IMR-90 (cell line): ENCODE data around the gene CCDC142. TPM values are rescaled to one million over a fixed set of nuclear protein-coding genes. Genes with fewer than 3 reads are reported as not detected.

ENCODE experiments used
- ATAC-seq: fragments of 200-7000 bp; cut with Tn5 transposase; 2 replicates; pipeline ENCODE4 v1.9.1; 2020; ENCODE audit warnings: low read depth, mild to moderate bottlenecking, moderate library complexity
- BruUV-seq: library from RNA; stranded (reverse); fragments of 400-500 nt; replicated peaks from 2 replicates; lab custom pipeline; 2021; lab: Mats Ljungman, UMichigan
- CTCF ChIA-PET: fragments of 300-600 bp; formaldehyde crosslinking; extraction: SDS; loops from one replicate; lab custom pipeline; 2021; ENCODE audit warnings: antibody characterized with exemption; lab: Yijun Ruan, JAX
- POLR2A ChIA-PET: fragments of 300-600 bp; sonication (Branson Sonifier 250); formaldehyde crosslinking; loops from one replicate; lab custom pipeline; 2022; ENCODE audit warnings: antibody characterized with exemption; ENCODE audit not compliant: unreplicated experiment; lab: Charles Lee
- DNase-seq: peaks from one replicate; pipeline ENCODE4 v3.0.0; 2013
- H2AFZ ChIP-seq: replicated peaks from 2 replicates; pipeline ENCODE3; 2013; ENCODE audit warnings: low read length, mild to moderate bottlenecking; ENCODE audit not compliant: poor library complexity
- H2AK5ac ChIP-seq: 2 replicates; pipeline ENCODE4 v1.6.1; 2013; ENCODE audit warnings: low read depth, low read length, inconsistent platforms
- H2AK9ac ChIP-seq: replicated peaks from 2 replicates; pipeline ENCODE3; 2013; ENCODE audit warnings: mild to moderate bottlenecking, low read depth, low read length, moderate library complexity; ENCODE audit not compliant: poor library complexity
- H2BK120ac ChIP-seq: 2 replicates; pipeline ENCODE4 v1.6.1; 2013; ENCODE audit warnings: low read depth, low read length, inconsistent platforms
- H2BK15ac ChIP-seq: 3 replicates; pipeline ENCODE4 v1.6.1; 2013; ENCODE audit warnings: low read depth, low read length, inconsistent platforms
- H2BK20ac ChIP-seq: 2 replicates; pipeline ENCODE4 v1.6.1; 2013; ENCODE audit warnings: low read depth, mild to moderate bottlenecking, inconsistent platforms, low read length, moderate library complexity
- H2BK5ac ChIP-seq: 2 replicates; pipeline ENCODE4 v1.6.1; 2013; ENCODE audit warnings: mild to moderate bottlenecking, low read depth, low read length, inconsistent platforms; ENCODE audit not compliant: poor library complexity, severe bottlenecking
- H3K14ac ChIP-seq: replicated peaks from 2 replicates; pipeline ENCODE4 v1.6.1; 2013; ENCODE audit warnings: low read depth, low read length, inconsistent platforms
- H3K18ac ChIP-seq: 2 replicates; pipeline ENCODE4 v1.6.1; 2013; ENCODE audit warnings: low read depth, low read length, control low read depth
- H3K23ac ChIP-seq: 2 replicates; pipeline ENCODE4 v1.6.1; 2013; ENCODE audit warnings: low read depth, low read length, inconsistent platforms
- H3K27ac ChIP-seq: 2 replicates; pipeline ENCODE4 v1.5.1; 2013; ENCODE audit warnings: mild to moderate bottlenecking, control low read depth, low read length; ENCODE audit not compliant: insufficient read depth
- H3K27me3 ChIP-seq: 2 replicates; pipeline ENCODE4 v1.6.1; 2013; ENCODE audit warnings: low read length; ENCODE audit not compliant: control insufficient read depth, insufficient read depth
- H3K36me3 ChIP-seq: 2 replicates; pipeline ENCODE4 v1.6.1; 2013; ENCODE audit warnings: low read length, mixed read lengths; ENCODE audit not compliant: control insufficient read depth, insufficient read depth
- H3K4ac ChIP-seq: 2 replicates; pipeline ENCODE4 v1.6.1; 2013; ENCODE audit warnings: low read depth, low read length, inconsistent platforms
- H3K4me1 ChIP-seq: 2 replicates; pipeline ENCODE4 v1.6.1; 2013; ENCODE audit warnings: low read length, mixed read lengths; ENCODE audit not compliant: control insufficient read depth, insufficient read depth
- H3K4me2 ChIP-seq: 2 replicates; pipeline ENCODE4 v1.6.1; 2013; ENCODE audit warnings: low read depth, mild to moderate bottlenecking, control low read depth, low read length, moderate library complexity
- H3K4me3 ChIP-seq: 2 replicates; pipeline ENCODE4 v1.5.1; 2013; ENCODE audit warnings: low read depth, mild to moderate bottlenecking, control low read depth, low read length, moderate library complexity; ENCODE audit not compliant: insufficient read depth
- H3K56ac ChIP-seq: 2 replicates; pipeline ENCODE4 v1.6.1; 2013; ENCODE audit warnings: low read length, inconsistent platforms; ENCODE audit not compliant: insufficient read depth; ENCODE audit errors: extremely low read depth
- H3K79me1 ChIP-seq, 2 experiments: 2 replicates each; pipeline ENCODE4 v1.6.1; 2013; ENCODE audit warnings: low read length in 2 of 2, inconsistent platforms in 1 of 2, low read depth in 1 of 2
- H3K9ac ChIP-seq: 2 replicates; pipeline ENCODE4 v1.6.1; 2013; ENCODE audit warnings: low read depth, low read length, control low read depth
- H3K9me1 ChIP-seq: 2 replicates; pipeline ENCODE4 v1.6.1; 2013; ENCODE audit warnings: low read length, inconsistent platforms; ENCODE audit not compliant: insufficient read depth
- H3K9me3 ChIP-seq: 2 replicates; pipeline ENCODE4 v1.6.1; 2013; ENCODE audit warnings: low read length; ENCODE audit not compliant: control insufficient read depth, insufficient read depth
- H4K20me1 ChIP-seq: 2 replicates; pipeline ENCODE4 v1.6.1; 2013; ENCODE audit warnings: low read length, inconsistent platforms; ENCODE audit not compliant: insufficient read depth
- H4K5ac ChIP-seq: 2 replicates; pipeline ENCODE4 v1.6.1; 2013; ENCODE audit warnings: mild to moderate bottlenecking, low read depth, low read length, control low read depth
- H4K8ac ChIP-seq, 2 experiments: 2 replicates each; pipeline ENCODE4 v1.6.1; 2013; ENCODE audit warnings: low read depth in 2 of 2, low read length in 2 of 2, control low read depth in 1 of 2, inconsistent platforms in 1 of 2
- H4K91ac ChIP-seq: 2 replicates; pipeline ENCODE4 v1.6.1; 2013; ENCODE audit warnings: low read depth, low read length, inconsistent platforms; ENCODE audit not compliant: insufficient read depth
- CEBPB ChIP-seq: IDR thresholded peaks from 2 replicates; pipeline ENCODE4 v1.6.1; 2012; ENCODE audit warnings: low read depth, low read length, improper control_type of control experiment
- CHD1 ChIP-seq: IDR thresholded peaks from 2 replicates; pipeline ENCODE4 v1.6.1; 2012; ENCODE audit warnings: low read depth, low read length, improper control_type of control experiment
- ELK1 ChIP-seq: fragments of 150-350 bp; IDR thresholded peaks from 2 replicates; pipeline ENCODE4 v1.6.1; 2016; ENCODE audit warnings: low read depth, mild to moderate bottlenecking, low read length, moderate library complexity, borderline replicate concordance
- FOS ChIP-seq: fragments of 150-350 bp; IDR thresholded peaks from 2 replicates; pipeline ENCODE4 v1.6.1; 2016; ENCODE audit warnings: low read depth, low read length
- MAFK ChIP-seq: IDR thresholded peaks from 2 replicates; pipeline ENCODE4 v1.6.1; 2012; ENCODE audit warnings: low read depth, low read length, improper control_type of control experiment
- MAZ ChIP-seq: IDR thresholded peaks from 2 replicates; pipeline ENCODE4 v1.6.1; 2012; ENCODE audit warnings: low read depth, mild to moderate bottlenecking, low read length, improper control_type of control experiment, moderate library complexity, borderline replicate concordance
- MXI1 ChIP-seq: IDR thresholded peaks from 2 replicates; pipeline ENCODE4 v1.6.1; 2012; ENCODE audit warnings: low read depth, mild to moderate bottlenecking, low read length, moderate library complexity, borderline replicate concordance
- NFE2L2 ChIP-seq: fragments of 150-350 bp; IDR thresholded peaks from 2 replicates; pipeline ENCODE4 v1.6.1; 2016; ENCODE audit warnings: low read depth, mild to moderate bottlenecking, low read length
- POLR2A ChIP-seq: IDR thresholded peaks from 2 replicates; pipeline ENCODE4 v1.6.1; 2012; ENCODE audit warnings: mild to moderate bottlenecking, low read depth, low read length
- RAD21 ChIP-seq: IDR thresholded peaks from 2 replicates; pipeline ENCODE4 v1.6.1; 2012; ENCODE audit warnings: low read length, improper control_type of control experiment
- RCOR1 ChIP-seq: IDR thresholded peaks from 2 replicates; pipeline ENCODE4 v1.6.1; 2012; ENCODE audit warnings: mild to moderate bottlenecking, low read length, improper control_type of control experiment; ENCODE audit not compliant: insufficient replicate concordance
- SMC3 ChIP-seq: fragments of 150-350 bp; IDR thresholded peaks from 2 replicates; pipeline ENCODE4 v1.6.1; 2016; ENCODE audit warnings: low read depth, mild to moderate bottlenecking, antibody characterized with exemption, low read length, moderate library complexity
- WGBS, 2 experiments: methylation state at CpG; one replicate each; pipeline versions ENCODE4 v1.1.5 to v1.1.7; 2013; ENCODE audit warnings: missing lambda C conversion rate in 2 of 2; ENCODE audit not compliant: insufficient read length in 1 of 2; ENCODE audit errors: extremely low coverage in 2 of 2; 5-methylcytosine and 5-hydroxymethylcytosine counted together
- dilution Hi-C: fragments of 300-500 bp; cut with HindIII; formaldehyde crosslinking; loops from one replicate; pipeline ENCODE4 v1.14.3; 2018; ENCODE audit warnings: low sequenced_read_pairs; ENCODE audit not compliant: unreplicated experiment
- in situ Hi-C: fragments of 300-500 bp; cut with MboI; formaldehyde crosslinking; loops from 3 replicates; pipeline ENCODE4 v1.14.3; 2019; ENCODE audit warnings: low sequenced_read_pairs, inconsistent platforms, mixed read lengths
- intact Hi-C: fragments of 100-400 bp; cut with micrococcal nuclease; formaldehyde crosslinking; loops from 2 replicates; pipeline ENCODE4 v1.10.0; 2022
- polyA plus RNA-seq, 3 experiments: library from polyadenylated mRNA; depleted of rRNA; stranded (reverse); fragments of >200 nt; gene quantifications; 2 replicates each; pipeline ENCODE4 v1.2.3, GENCODE V29; 2012; ENCODE audit warnings: low replicate concordance in 1 of 3
- total RNA-seq: library from RNA; depleted of rRNA; stranded (reverse); fragments of >200 nt; gene quantifications from 2 replicates; pipeline ENCODE4 v1.2.3, GENCODE V29; 2012
- TF ChIP-seq, protein P1 (sequence below): conservative IDR thresholded peaks from 2 replicates; pipeline ENCODE4 v1.5.1; 2012; ENCODE audit warnings: mild to moderate bottlenecking, low read depth, low read length, improper control_type of control experiment

CCDC142 gene
- total and polyA plus RNA-seq, 2 of the 4 experiments (the other 2 are of a cell fraction) = 8.4 to 14.0 TPM

GRCh38 chr2:74458132-74458937 is 24.5 kb downstream of the CCDC142 start, which contains the start of gene WBP1:
WBP1 (plus strand) TSS chr2:74458438; CDS start chr2:74458603, 165 bp downstream.
- no TSS peak for BruUV-seq
- Histone ChIP-seq H3K9me3 (no peaks in the 10 kb centered on the region), H2AK9ac (peak within 1 kb of the TSS; percentile 97), H2AFZ (peak within 1 kb of the TSS; percentile 92), H3K14ac (peak within 1 kb of the TSS; percentile 97), H3K36me3 (peaks cover 21% of the 10 kb centered on the region), H2BK5ac (peak within 1 kb of the TSS; percentile 77), H4K20me1 (no peaks in the 10 kb centered on the region), H2AK5ac (peak within 1 kb of the TSS; percentile 80), H3K4ac (peak within 1 kb of the TSS; percentile 96), H3K9me1 (0 out of 2 replicates have a peak, but pooled peaks cover 3% of the 10 kb centered on the region), H3K23ac (peak within 1 kb of the TSS; percentile 94), H3K4me2 (peak within 1 kb of the TSS; percentile 92), H3K27ac (peak within 1 kb of the TSS; percentile 70), H3K18ac (no peak within 1 kb of the TSS), H3K4me1 (peaks cover 10% of the 10 kb centered on the region), H4K91ac (peak within 1 kb of the TSS; percentile 83), H2BK120ac (0 out of 2 replicates have a peak within 1 kb of the TSS, but pooled peaks have one; percentile 45), H3K27me3 (no peaks in the 10 kb centered on the region), H2BK20ac (no peak within 1 kb of the TSS), H3K4me3 (peak within 1 kb of the TSS; percentile 80), H3K56ac (peak within 1 kb of the TSS; percentile 92), H3K79me1 (peaks cover 18 to 51% of the 10 kb centered on the region in 2 experiments), H2BK15ac (peak within 1 kb of the TSS; percentile 33; the same call in 1 of the 3 replicates), H4K8ac (peak within 1 kb of the TSS; percentile 66 to 95), H4K5ac (peak within 1 kb of the TSS; percentile 78), H3K9ac (peak within 1 kb of the TSS; percentile 86)
- intact Hi-C loops = no loop called here
- WGBS, 2 experiments = no CpG with 5 or more reads among the region's 38 CpGs
- POLR2A ChIA-PET = interaction anchor here (0.9 kb wide), 1 partner anchor 24 kb away, joined by 5 read pairs; the partner anchor contains the start of genes CCDC142 and TTC31
- CTCF ChIA-PET = interaction anchor here (0.6 kb wide), 1 partner anchor 11 kb away, joined by 4 read pairs; no protein-coding TSS in a partner anchor
- dilution Hi-C loops = no loop called here
- in situ Hi-C loops = no loop called here
- DNase-seq (peak; percentile 100), ATAC-seq (peak; percentile 86)
- TF ChIP-seq CEBPB (no peak), CHD1 (no peak), RAD21 (no peak), POLR2A (no peak), SMC3 (no peak), FOS (peak; percentile 78; the same call in 1 of the 2 replicates), MAZ (0 out of 2 replicates have a peak, but pooled peaks have one; percentile 5), MAFK (no peak), MXI1 (no peak), NFE2L2 (no peak), ELK1 (no peak), RCOR1 (no peak)
- TF ChIP-seq, protein P1, sequence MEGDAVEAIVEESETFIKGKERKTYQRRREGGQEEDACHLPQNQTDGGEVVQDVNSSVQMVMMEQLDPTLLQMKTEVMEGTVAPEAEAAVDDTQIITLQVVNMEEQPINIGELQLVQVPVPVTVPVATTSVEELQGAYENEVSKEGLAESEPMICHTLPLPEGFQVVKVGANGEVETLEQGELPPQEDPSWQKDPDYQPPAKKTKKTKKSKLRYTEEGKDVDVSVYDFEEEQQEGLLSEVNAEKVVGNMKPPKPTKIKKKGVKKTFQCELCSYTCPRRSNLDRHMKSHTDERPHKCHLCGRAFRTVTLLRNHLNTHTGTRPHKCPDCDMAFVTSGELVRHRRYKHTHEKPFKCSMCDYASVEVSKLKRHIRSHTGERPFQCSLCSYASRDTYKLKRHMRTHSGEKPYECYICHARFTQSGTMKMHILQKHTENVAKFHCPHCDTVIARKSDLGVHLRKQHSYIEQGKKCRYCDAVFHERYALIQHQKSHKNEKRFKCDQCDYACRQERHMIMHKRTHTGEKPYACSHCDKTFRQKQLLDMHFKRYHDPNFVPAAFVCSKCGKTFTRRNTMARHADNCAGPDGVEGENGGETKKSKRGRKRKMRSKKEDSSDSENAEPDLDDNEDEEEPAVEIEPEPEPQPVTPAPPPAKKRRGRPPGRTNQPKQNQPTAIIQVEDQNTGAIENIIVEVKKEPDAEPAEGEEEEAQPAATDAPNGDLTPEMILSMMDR = no peak
